AG09319 (cell line): ENCODE data around the gene VAMP2.
A peak's percentile ranks its signal among the peaks of the same experiment; 100 is the strongest.

Experiments
- DNase-seq: peaks from one replicate; pipeline ENCODE4 v3.0.0-alpha.2; 2010; ENCODE audit warnings: low read depth; ENCODE audit errors: extremely low read depth
- CTCF ChIP-seq: IDR thresholded peaks from 2 replicates; pipeline ENCODE4 v1.5.1; 2011; ENCODE audit warnings: low read depth, mild to moderate bottlenecking, inconsistent platforms, low read length, moderate library complexity

The VAMP2 gene

GRCh38 chr17:8161289-8162232 lies 1.2 kb downstream of the VAMP2 start:
- no peak for TF ChIP-seq CTCF
- DNase-seq, result no peak

GRCh38 chr17:8160741-8161221 lies 2.0 kb downstream of the VAMP2 start:
- DNase-seq, result no peak

GRCh38 chr17:8160224-8160577 lies 2.5 kb downstream of the VAMP2 start:
- TF ChIP-seq CTCF, result no peak
- DNase-seq, result no peak

More at GRCh38 chr17:8160741-8161221, 2.0 kb downstream of the VAMP2 start:
- TF ChIP-seq CTCF, result no peak

GRCh38 chr17:8159459-8160223 lies 3.1 kb downstream of the VAMP2 start:
- no peak; the same call in 1 of the 2 replicates for TF ChIP-seq CTCF
- no peak for DNase-seq

GRCh38 chr17:8159032-8159400 lies 3.7 kb downstream of the VAMP2 start:
- no peak for DNase-seq

GRCh38 chr17:8158267-8159031 lies 4.3 kb downstream of the VAMP2 start:
- peak; percentile 75 for DNase-seq
- peak; percentile 85 for TF ChIP-seq CTCF

More at GRCh38 chr17:8159032-8159400, 3.7 kb downstream of the VAMP2 start:
- no peak for TF ChIP-seq CTCF
